H1 (cell line): ENCODE data around the gene SLC24A3. TPM values are rescaled to one million over a fixed set of nuclear protein-coding genes. Genes with fewer than 3 reads are reported as not detected.

Experiments
- CTCF ChIA-PET: fragments of 300-600 bp; sonication (Branson Sonifier 250); formaldehyde crosslinking; loops from one replicate; lab custom pipeline; 2021; ENCODE audit not compliant: partially characterized antibody; lab: Charles Lee
- POLR2A ChIA-PET: fragments of 300-600 bp; sonication (Branson Sonifier 250); formaldehyde crosslinking; loops from one replicate; lab custom pipeline; 2021; ENCODE audit warnings: inconsistent platforms; ENCODE audit not compliant: partially characterized antibody; lab: Charles Lee
- DNase-seq, 2 experiments: peaks; one replicate each; pipeline versions ENCODE4 v3.0.0 to v3.0.0-alpha.2; 2010 to 2022; ENCODE audit warnings: low spot score in 2 of 2, low read depth in 1 of 2, mixed read lengths in 1 of 2
- FAIRE-seq: peaks from 2 replicates; lab custom pipeline; 2011; peaks lifted over from hg19 to GRCh38; lab: Jason Lieb, UNC
- H2AFZ ChIP-seq: 2 replicates; pipeline ENCODE4 v1.8.1; 2012; ENCODE audit warnings: low read length, inconsistent platforms
- H2AK5ac ChIP-seq: 2 replicates; pipeline ENCODE4 v1.6.1; 2013; ENCODE audit warnings: low read depth, low read length
- H2BK120ac ChIP-seq: replicated peaks from 2 replicates; pipeline ENCODE3; 2013; ENCODE audit warnings: low read depth, low read length, inconsistent platforms
- H2BK12ac ChIP-seq: 2 replicates; pipeline ENCODE4 v1.6.1; 2013; ENCODE audit warnings: low read depth, low read length
- H2BK15ac ChIP-seq: 2 replicates; pipeline ENCODE4 v1.6.1; 2013; ENCODE audit warnings: low read length
- H2BK20ac ChIP-seq: 2 replicates; pipeline ENCODE4 v1.6.1; 2013; ENCODE audit warnings: low read length
- H2BK5ac ChIP-seq: 2 replicates; pipeline ENCODE4 v1.6.1; 2013; ENCODE audit warnings: low read depth, low read length
- H3K14ac ChIP-seq: 2 replicates; pipeline ENCODE4 v1.6.1; 2013; ENCODE audit warnings: inconsistent platforms; ENCODE audit not compliant: insufficient read length
- H3K18ac ChIP-seq: 2 replicates; pipeline ENCODE4 v1.6.1; 2013; ENCODE audit warnings: low read length; ENCODE audit errors: extremely low read depth
- H3K23ac ChIP-seq: 2 replicates; pipeline ENCODE4 v1.6.1; 2013; ENCODE audit warnings: inconsistent platforms; ENCODE audit not compliant: insufficient read length
- H3K23me2 ChIP-seq: 2 replicates; pipeline ENCODE4 v1.6.1; 2013; ENCODE audit warnings: low read depth, low read length
- H3K27ac ChIP-seq: 2 replicates; pipeline ENCODE4 v1.6.1; 2011; ENCODE audit warnings: low read depth, low read length, inconsistent platforms
- H3K27me3 ChIP-seq, 4 experiments: replicated peaks in 1 of 4; 1 replicate in 1 of 4; 2 replicates in 3 of 4; pipeline versions ENCODE4 v1.6.1 to v1.8.1; 2011 to 2013; ENCODE audit warnings: low read length in 3 of 4, mild to moderate bottlenecking in 3 of 4, inconsistent platforms in 2 of 4, mixed read lengths in 2 of 4, moderate library complexity in 1 of 4; ENCODE audit not compliant: control insufficient read depth in 3 of 4, insufficient read depth in 3 of 4; ENCODE audit errors: extremely low read depth in 1 of 4
- H3K36me3 ChIP-seq, 4 experiments: 2 replicates each; pipeline versions ENCODE4 v1.6.1 to v1.8.1; 2011 to 2013; ENCODE audit warnings: mild to moderate bottlenecking in 4 of 4, low read length in 3 of 4, moderate library complexity in 2 of 4, control low read depth in 1 of 4, inconsistent platforms in 1 of 4; ENCODE audit not compliant: insufficient read depth in 4 of 4, control insufficient read depth in 2 of 4
- H3K4ac ChIP-seq: replicated peaks from 2 replicates; pipeline ENCODE3; 2013; ENCODE audit warnings: low read length, low read depth, mixed read lengths, inconsistent platforms; ENCODE audit not compliant: insufficient read length
- H3K4me1 ChIP-seq, 4 experiments: replicated peaks in 1 of 4; 1 replicate in 1 of 4; 2 replicates in 3 of 4; pipeline versions ENCODE4 v1.6.1 to v1.8.1; 2011 to 2013; ENCODE audit warnings: low read length in 3 of 4, inconsistent platforms in 2 of 4, mixed read lengths in 1 of 4; ENCODE audit not compliant: insufficient read depth in 4 of 4, control insufficient read depth in 3 of 4
- H3K4me2 ChIP-seq, 2 experiments: 2 replicates each; pipeline versions ENCODE4 v1.6.1 to v1.8.1; 2011 to 2013; ENCODE audit warnings: low read depth in 2 of 2, low read length in 2 of 2, control low read depth in 1 of 2, inconsistent platforms in 1 of 2, mild to moderate bottlenecking in 1 of 2; ENCODE audit not compliant: insufficient read depth in 1 of 2
- H3K4me3 ChIP-seq, 4 experiments: fragments of 200-600, 300-600 bp in 1 of 4; sonication (generic), shearing (Covaris generic), sonication (Bioruptor Twin) in 1 of 4; 2 replicates each; pipeline versions ENCODE4 v1.5.1 to v1.8.1; 2011 to 2016; ENCODE audit warnings: low read length in 4 of 4, low read depth in 3 of 4, control low read depth in 2 of 4, inconsistent platforms in 2 of 4, mild to moderate bottlenecking in 2 of 4, mixed read lengths in 1 of 4, moderate library complexity in 1 of 4; ENCODE audit not compliant: insufficient read depth in 2 of 4; ENCODE audit errors: extremely low read depth in 1 of 4
- H3K56ac ChIP-seq: replicated peaks from 2 replicates; pipeline ENCODE3; 2013; ENCODE audit warnings: low read depth, mild to moderate bottlenecking, mixed read lengths, low read length, inconsistent platforms; ENCODE audit not compliant: insufficient read length
- H3K79me1 ChIP-seq: 2 replicates; pipeline ENCODE4 v1.6.1; 2013; ENCODE audit warnings: low read depth, low read length, control low read depth
- H3K79me2 ChIP-seq, 2 experiments: 2 replicates each; pipeline versions ENCODE4 v1.6.1 to v1.8.1; 2012 to 2013; ENCODE audit warnings: low read length in 2 of 2, mild to moderate bottlenecking in 2 of 2, inconsistent platforms in 1 of 2; ENCODE audit not compliant: insufficient read depth in 2 of 2, control insufficient read depth in 1 of 2
- H3K9ac ChIP-seq, 4 experiments: replicated peaks in 1 of 4; 1 replicate in 1 of 4; 2 replicates in 3 of 4; pipeline versions ENCODE4 v1.6.1 to v1.8.1; 2011 to 2013; ENCODE audit warnings: low read depth in 3 of 4, low read length in 3 of 4, control low read depth in 2 of 4, mild to moderate bottlenecking in 2 of 4, moderate library complexity in 2 of 4, inconsistent platforms in 1 of 4; ENCODE audit errors: extremely low read depth in 1 of 4
- H3K9me3 ChIP-seq, 2 experiments: 2 replicates each; pipeline versions ENCODE4 v1.6.1 to v1.8.1; 2012 to 2013; ENCODE audit warnings: mild to moderate bottlenecking in 2 of 2, moderate library complexity in 2 of 2, control low read depth in 1 of 2, inconsistent platforms in 1 of 2, low read depth in 1 of 2, low read length in 1 of 2, mixed read lengths in 1 of 2; ENCODE audit not compliant: insufficient read depth in 2 of 2
- H4K20me1 ChIP-seq, 2 experiments: replicated peaks in 1 of 2; 2 replicates each; pipeline versions ENCODE3 to v1.8.1; 2011 to 2013; ENCODE audit warnings: inconsistent platforms in 2 of 2, low read length in 2 of 2, mild to moderate bottlenecking in 1 of 2; ENCODE audit not compliant: insufficient read depth in 2 of 2, control insufficient read depth in 1 of 2
- H4K5ac ChIP-seq: 2 replicates; pipeline ENCODE4 v1.6.1; 2013; ENCODE audit warnings: low read length, low read depth, mixed read lengths, inconsistent platforms; ENCODE audit not compliant: insufficient read length
- H4K8ac ChIP-seq: 2 replicates; pipeline ENCODE4 v1.8.0; 2013; ENCODE audit warnings: mild to moderate bottlenecking, moderate library complexity, low read length, inconsistent platforms; ENCODE audit not compliant: insufficient read depth; ENCODE audit errors: extremely low read depth
- H4K91ac ChIP-seq: replicated peaks from 2 replicates; pipeline ENCODE3; 2013; ENCODE audit warnings: low read length, mixed read lengths, inconsistent platforms; ENCODE audit not compliant: insufficient read length
- RAD21 ChIP-seq, 2 experiments: IDR thresholded peaks in 1 of 2; conservative IDR thresholded peaks in 1 of 2; 2 replicates each; pipeline ENCODE4 v1.6.1; 2011; ENCODE audit warnings: low read depth in 2 of 2, low read length in 2 of 2, improper control_type of control experiment in 1 of 2, inconsistent platforms in 1 of 2, mild to moderate bottlenecking in 1 of 2, moderate library complexity in 1 of 2
- WGBS, 2 experiments: shearing (Covaris generic) in 1 of 2; methylation state at CpG; one replicate each; pipeline versions ENCODE4 v1.1.6 to v1.1.7; 2013 to 2015; ENCODE audit warnings: low lambda C conversion rate in 2 of 2, mixed read lengths in 2 of 2, inconsistent platforms in 1 of 2, low coverage in 1 of 2, missing lambda C conversion rate in 1 of 2; ENCODE audit not compliant: insufficient replicate concordance in 2 of 2, insufficient coverage in 1 of 2, insufficient read length in 1 of 2; ENCODE audit errors: extremely low coverage in 1 of 2, missing lambda C conversion rate in 1 of 2; 5-methylcytosine and 5-hydroxymethylcytosine counted together
- polyA plus RNA-seq, 7 experiments: library from polyadenylated mRNA; depleted of rRNA in 3 of 7; stranded (reverse) in 5 of 7; unstranded in 2 of 7; fragments of >200 nt in 5 of 7; fragments of 200-250 nt in 2 of 7; gene quantifications; 1 replicate in 5 of 7; 2 replicates in 1 of 7; 4 replicates in 1 of 7; pipeline versions ENCODE4 v1.2.1 to v1.2.3, GENCODE V29; 2011 to 2013; ENCODE audit warnings: missing spikeins in 2 of 7, mixed read lengths in 2 of 7
- total RNA-seq: library from RNA; stranded (reverse); fragmentation: NEBNext Ultra II Directional; extraction: Animal tissue kit (Norgen Biotek cat#: 25700); gene quantifications from 2 replicates; pipeline ENCODE4 v1.2.1, GENCODE V29; 2021

The SLC24A3 gene
- total and polyA plus RNA-seq, 2 of the 8 experiments (the other 6 are each of a cell fraction or from before 2014, with no cell fraction given): 4.5 to 6.3 TPM

DNA sequence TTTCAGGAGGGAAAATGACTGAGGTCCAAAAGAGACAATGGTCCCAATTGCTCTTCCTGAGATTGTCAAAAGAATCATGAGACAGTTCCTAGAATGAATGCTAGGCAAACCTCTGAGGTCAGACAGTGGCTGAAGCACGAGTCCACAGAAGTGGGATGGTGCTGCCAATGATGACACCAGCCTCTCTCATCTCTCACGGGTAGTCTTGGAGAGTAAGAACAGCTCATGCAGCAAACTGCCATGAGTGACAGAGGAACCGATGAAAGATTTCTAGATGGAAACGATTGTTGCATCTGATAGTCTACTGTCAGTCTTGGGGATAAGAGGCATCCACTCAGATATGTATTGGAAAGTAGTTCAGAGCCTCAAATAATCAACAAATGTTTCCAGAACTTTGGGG, 188.7 kb downstream of the SLC24A3 start:
- 68% methylated on average over 4 of the region's 4 CpGs; no CpG with 5 or more reads in 1 of the 2 experiments for WGBS, 2 experiments
- no peak overlapping the region for H4K8ac ChIP-seq
- H4K20me1 ChIP-seq: no peaks in the 10 kb centered on the region
- no peaks in the 10 kb centered on the region for H3K27me3 ChIP-seq
- no peak overlapping the region for H2BK120ac ChIP-seq
- H3K23ac ChIP-seq: no peak overlapping the region
- H3K4ac ChIP-seq: no peak overlapping the region
- H3K18ac ChIP-seq: no peak overlapping the region
- ChIA-PET POLR2A (no interaction called here), CTCF (no interaction called here)
- H2BK5ac ChIP-seq: no peak overlapping the region
- no peak overlapping the region for H3K4me2 ChIP-seq
- no peak overlapping the region for H3K56ac ChIP-seq
- H3K9ac ChIP-seq: no peak overlapping the region
- no peak overlapping the region for H4K91ac ChIP-seq
- DNase-seq: no peak
- H3K36me3 ChIP-seq: no peaks in the 10 kb centered on the region
- no peak overlapping the region for H3K14ac ChIP-seq
- no peaks in the 10 kb centered on the region for H3K23me2 ChIP-seq
- no peak overlapping the region for H3K27ac ChIP-seq
- no peaks in the 10 kb centered on the region for H3K4me1 ChIP-seq
- H2BK20ac ChIP-seq: no peak overlapping the region
- no peak overlapping the region for H3K4me3 ChIP-seq
- H3K79me2 ChIP-seq: no peaks in the 10 kb centered on the region
- no peaks in the 10 kb centered on the region for H3K79me1 ChIP-seq
- H2AFZ ChIP-seq: no peak overlapping the region
- no peak overlapping the region for H4K5ac ChIP-seq
- no peak overlapping the region for H2BK12ac ChIP-seq
- FAIRE-seq: no peak
- no peak for TF ChIP-seq RAD21 (IDR thresholded peaks at IDR 0.05 in 1 of 2, conservative IDR thresholded peaks at IDR 0.05 in 1 of 2; ENCODE audit: low read depth in 2 of 2, low read length in 2 of 2)
- TF ChIP-seq, all 59 proteins: peak for 0
- no peaks in the 10 kb centered on the region for H3K9me3 ChIP-seq
- no peak overlapping the region for H2BK15ac ChIP-seq
- no peak overlapping the region for H2AK5ac ChIP-seq
